K562 treated with DMSO at 1 percent for 48 hours (cell line): ENCODE data around the gene GRPR. TPM values are rescaled to one million over a fixed set of nuclear protein-coding genes. Genes with fewer than 3 reads are reported as not detected.

Source experiments
- total RNA-seq: library from RNA; unstranded; fragments of 300-600 nt; gene quantifications from 2 replicates; pipeline ENCODE4 v1.2.3, GENCODE V29; 2022; ENCODE audit warnings: low replicate concordance; ENCODE audit errors: extremely low read depth

Gene GRPR
- total RNA-seq, result not detected in 2 replicates

GRCh38 chrX:16123222-16123786, at the start of gene GRPR:
Gene GRPR (plus strand): TSS chrX:16123565. CDS start chrX:16123954, 389 bp downstream.

DNA sequence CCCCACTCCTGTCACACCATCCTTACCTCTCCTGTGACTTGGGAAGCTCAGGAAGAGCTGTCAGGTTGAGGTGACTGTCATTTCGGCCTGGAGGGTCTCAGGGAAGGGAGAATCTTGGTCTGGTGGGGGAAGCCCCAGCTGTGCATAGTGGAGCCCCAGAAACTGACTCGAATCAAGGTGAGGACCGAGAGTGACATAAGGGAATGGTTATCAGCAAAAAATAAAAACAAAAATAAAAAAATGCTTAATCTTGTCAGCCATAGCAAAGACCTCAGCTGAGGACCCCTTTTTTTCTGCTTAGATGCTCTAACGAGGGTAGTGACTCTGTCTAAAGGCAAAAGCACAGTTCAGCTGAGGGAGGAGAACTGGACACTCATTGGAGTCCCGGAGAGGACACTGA, 43.8 kb downstream of the GRPR start, which contains the start of gene MAGEB17:
Gene MAGEB17, plus strand, starts transcription at position 301 of the 400 bp plus-strand sequence. CDS start 2,902 bp downstream, outside the sequence.

Other genes with a start within 250 kb of the GRPR start
- gene MAGEB17, start 43.9 kb downstream of the GRPR start, total RNA-seq, result not detected in 2 replicates